Nephron (organoid): ENCODE measurements around the gene EPS15.
"Not testable (repeated sequence)": the region's sequence is repeated elsewhere in the genome, so short reads cannot be mapped to it uniquely, and the experiment has no call there.

ENCODE experiments used
- H3K27ac Mint-ChIP-seq, 3 experiments: 2 replicates each; pipeline ENCODE4 v1.8.0; 2020; ENCODE audit warnings: mixed read lengths in 3 of 3, mild to moderate bottlenecking in 2 of 3, moderate library complexity in 1 of 3
- H3K27me3 Mint-ChIP-seq: 2 replicates; pipeline ENCODE4 v1.8.0; 2021; ENCODE audit warnings: low read depth, mild to moderate bottlenecking, moderate library complexity, mixed read lengths
- H3K36me3 Mint-ChIP-seq: 2 replicates; pipeline ENCODE4 v1.8.0; 2020; ENCODE audit warnings: low read depth, mixed read lengths
- H3K4me1 Mint-ChIP-seq: 2 replicates; pipeline ENCODE4 v1.8.0; 2020; ENCODE audit warnings: mixed read lengths
- H3K4me3 Mint-ChIP-seq, 3 experiments: 2 replicates each; pipeline ENCODE4 v1.8.0; 2020; ENCODE audit warnings: mild to moderate bottlenecking in 3 of 3, mixed read lengths in 3 of 3, moderate library complexity in 2 of 3
- H3K9me3 Mint-ChIP-seq: 2 replicates; pipeline ENCODE4 v1.8.0; 2020; ENCODE audit warnings: mixed read lengths
- TF ChIP-seq, protein P1 (sequence below), 3 experiments: fragments of 200-600 bp; sonication (generic); IDR thresholded peaks; one replicate each; pipeline ENCODE4 v1.5.0; 2021; ENCODE audit warnings: antibody characterized with exemption in 3 of 3; ENCODE audit not compliant: unreplicated experiment in 3 of 3

Gene EPS15

DNA sequence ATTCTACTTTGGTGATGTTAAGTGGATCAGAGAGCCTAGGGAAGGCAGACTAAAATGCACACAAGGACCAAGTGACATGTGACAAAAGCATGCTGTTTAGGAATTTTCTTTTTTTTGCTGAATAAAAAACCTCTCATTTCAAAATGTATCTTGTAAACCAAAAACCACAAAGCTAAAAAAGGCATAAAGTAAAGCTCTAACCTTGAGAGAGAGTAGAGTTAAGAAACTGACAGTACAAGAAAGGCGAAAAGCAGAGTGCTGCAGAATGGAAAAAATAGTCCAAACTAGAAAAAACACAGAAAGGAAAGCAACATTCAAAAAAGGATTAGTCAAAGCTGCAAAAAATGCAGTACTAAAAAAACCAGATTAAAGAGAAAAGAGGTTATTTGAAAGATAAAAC, 76.5 kb downstream of the EPS15 start:
- TF ChIP-seq, protein P1, sequence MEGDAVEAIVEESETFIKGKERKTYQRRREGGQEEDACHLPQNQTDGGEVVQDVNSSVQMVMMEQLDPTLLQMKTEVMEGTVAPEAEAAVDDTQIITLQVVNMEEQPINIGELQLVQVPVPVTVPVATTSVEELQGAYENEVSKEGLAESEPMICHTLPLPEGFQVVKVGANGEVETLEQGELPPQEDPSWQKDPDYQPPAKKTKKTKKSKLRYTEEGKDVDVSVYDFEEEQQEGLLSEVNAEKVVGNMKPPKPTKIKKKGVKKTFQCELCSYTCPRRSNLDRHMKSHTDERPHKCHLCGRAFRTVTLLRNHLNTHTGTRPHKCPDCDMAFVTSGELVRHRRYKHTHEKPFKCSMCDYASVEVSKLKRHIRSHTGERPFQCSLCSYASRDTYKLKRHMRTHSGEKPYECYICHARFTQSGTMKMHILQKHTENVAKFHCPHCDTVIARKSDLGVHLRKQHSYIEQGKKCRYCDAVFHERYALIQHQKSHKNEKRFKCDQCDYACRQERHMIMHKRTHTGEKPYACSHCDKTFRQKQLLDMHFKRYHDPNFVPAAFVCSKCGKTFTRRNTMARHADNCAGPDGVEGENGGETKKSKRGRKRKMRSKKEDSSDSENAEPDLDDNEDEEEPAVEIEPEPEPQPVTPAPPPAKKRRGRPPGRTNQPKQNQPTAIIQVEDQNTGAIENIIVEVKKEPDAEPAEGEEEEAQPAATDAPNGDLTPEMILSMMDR (IDR thresholded peaks at IDR 0.05; ENCODE audit: unreplicated experiment in 3 of 3) = no peak
- Mint-ChIP-seq H3K27ac (no peak overlapping the region), H3K4me1 (no peaks in the 10 kb centered on the region), H3K4me3 (no peak overlapping the region), H3K9me3 (no peaks in the 10 kb centered on the region), H3K27me3 (no peaks in the 10 kb centered on the region), H3K36me3 (peaks cover 24% of the 10 kb centered on the region)

DNA sequence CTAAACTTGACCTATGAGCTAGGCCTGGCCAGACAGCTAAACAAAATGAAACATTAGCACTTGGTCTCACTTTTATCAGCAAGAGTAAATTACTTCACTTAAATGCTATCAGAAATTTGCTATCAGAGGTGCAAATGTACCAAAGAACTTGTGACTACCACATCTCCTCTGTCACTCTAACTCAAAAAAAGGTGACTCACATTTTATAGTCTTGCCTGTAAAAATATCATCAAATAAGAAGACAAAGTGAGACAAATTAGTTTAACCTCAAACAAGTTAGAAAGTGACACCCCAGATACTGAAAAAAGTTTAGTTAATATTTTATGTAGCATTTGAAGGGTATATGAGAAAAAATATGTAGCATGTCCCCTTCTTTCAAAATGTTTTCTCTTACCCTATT, 76.9 kb downstream of the EPS15 start:
- Mint-ChIP-seq H3K4me1 (no peaks in the 10 kb centered on the region), H3K36me3 (peaks cover 20% of the 10 kb centered on the region), H3K27ac (no peak overlapping the region), H3K9me3 (no peaks in the 10 kb centered on the region), H3K27me3 (no peaks in the 10 kb centered on the region), H3K4me3 (no peak overlapping the region)
- TF ChIP-seq, protein P1 (IDR thresholded peaks at IDR 0.05; ENCODE audit: unreplicated experiment in 3 of 3) = no peak

DNA sequence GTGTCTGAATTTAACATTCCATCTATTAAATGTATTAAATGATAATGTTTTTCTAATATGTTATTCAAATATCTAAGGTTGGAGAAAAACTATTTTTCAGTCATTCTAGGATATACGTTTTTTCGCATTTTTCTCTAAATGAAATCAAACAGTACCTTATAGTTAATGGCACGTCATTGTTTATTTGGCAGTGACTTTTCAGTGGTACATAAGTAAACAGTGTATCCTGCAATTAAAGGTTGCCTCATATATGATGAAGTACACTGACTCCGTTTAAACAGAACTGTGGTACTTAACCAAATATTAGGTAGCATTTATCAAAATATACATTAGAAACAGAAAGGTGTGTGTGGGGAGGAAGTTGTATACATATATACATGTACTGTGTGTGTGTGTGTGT, 79.2 kb downstream of the EPS15 start:
- TF ChIP-seq, protein P1 (IDR thresholded peaks at IDR 0.05; ENCODE audit: unreplicated experiment in 3 of 3) = no peak
- Mint-ChIP-seq H3K4me1 (no peaks in the 10 kb centered on the region), H3K27me3 (no peaks in the 10 kb centered on the region), H3K27ac (no peak overlapping the region), H3K9me3 (no peaks in the 10 kb centered on the region), H3K36me3 (peaks cover 20% of the 10 kb centered on the region), H3K4me3 (no peak overlapping the region)

DNA sequence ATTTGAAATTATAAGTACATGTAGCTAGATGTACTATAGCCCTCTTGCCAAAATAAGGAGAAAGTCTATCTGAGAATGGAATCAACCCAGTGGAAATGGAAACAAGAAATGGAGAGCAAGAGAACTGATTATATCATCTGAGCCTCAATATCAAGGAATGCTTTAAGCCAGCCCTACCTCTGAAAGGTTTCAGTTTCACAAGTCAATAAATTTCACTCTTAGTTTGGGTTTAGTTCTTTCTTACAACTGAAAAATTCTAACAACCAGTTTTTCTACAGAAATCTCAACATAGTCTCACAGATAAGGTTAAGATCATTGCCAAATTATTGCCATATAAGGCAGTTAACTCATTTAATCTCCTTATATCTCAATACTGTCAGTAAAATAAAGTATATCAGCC, 80.0 kb downstream of the EPS15 start:
- Mint-ChIP-seq H3K4me1 (no peaks in the 10 kb centered on the region), H3K27me3 (no peaks in the 10 kb centered on the region), H3K36me3 (peaks cover 23% of the 10 kb centered on the region), H3K27ac (no peak overlapping the region), H3K9me3 (no peaks in the 10 kb centered on the region), H3K4me3 (no peak overlapping the region)
- TF ChIP-seq, protein P1 (IDR thresholded peaks at IDR 0.05; ENCODE audit: unreplicated experiment in 3 of 3) = no peak

DNA sequence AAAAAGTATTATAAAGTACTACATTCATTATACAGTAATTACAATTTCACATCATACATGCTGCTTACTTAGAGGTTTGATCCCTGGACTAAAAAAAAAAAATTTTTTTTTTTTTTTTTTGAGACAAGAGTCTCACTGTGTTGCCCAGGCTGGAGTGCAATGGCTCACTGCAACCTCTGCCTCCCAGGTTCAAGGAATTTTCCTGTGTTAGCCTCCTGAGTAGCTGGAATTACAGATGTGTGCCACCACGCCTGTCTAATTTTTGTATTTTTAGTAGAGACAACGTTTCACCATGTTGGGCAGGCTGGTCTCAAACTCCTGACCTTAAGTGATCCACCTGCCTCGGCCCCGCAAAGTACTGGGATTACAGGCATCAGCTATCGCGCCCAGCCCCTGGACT, 81.7 kb downstream of the EPS15 start:
- H3K27ac Mint-ChIP-seq, H3K9me3 Mint-ChIP-seq, H3K4me3 Mint-ChIP-seq, H3K4me1 Mint-ChIP-seq, H3K27me3 Mint-ChIP-seq: not testable (repeated sequence)
- H3K36me3 Mint-ChIP-seq = peaks cover 29% of the 10 kb centered on the region

DNA sequence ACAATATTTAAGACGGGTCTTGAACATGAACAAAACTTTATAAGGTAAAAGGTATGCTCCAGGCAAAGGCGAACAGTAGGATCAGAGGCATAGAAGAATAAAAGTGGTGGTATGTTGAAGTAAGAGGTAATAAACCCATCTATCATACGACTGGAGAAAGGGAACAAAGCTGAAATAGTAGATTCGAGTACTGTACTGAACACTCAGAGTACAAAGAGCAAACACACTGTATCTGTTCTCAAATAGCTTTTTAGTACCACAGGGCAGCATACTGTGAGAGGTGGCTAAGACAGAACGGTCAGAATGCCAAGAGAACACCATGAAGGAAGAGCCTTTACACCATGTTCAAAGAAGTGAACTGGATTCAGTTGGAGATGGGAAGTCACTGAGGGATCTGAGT, 83.2 kb downstream of the EPS15 start:
- H3K9me3 Mint-ChIP-seq = no peaks in the 10 kb centered on the region
- peaks cover 31% of the 10 kb centered on the region for H3K36me3 Mint-ChIP-seq

More for the DNA sequence above, 83.2 kb downstream of the EPS15 start:
- TF ChIP-seq, protein P1 (IDR thresholded peaks at IDR 0.05; ENCODE audit: unreplicated experiment in 3 of 3) = no peak
- Mint-ChIP-seq H3K27ac (no peak overlapping the region), H3K4me1 (no peaks in the 10 kb centered on the region), H3K4me3 (no peak overlapping the region), H3K27me3 (no peaks in the 10 kb centered on the region)
